GM12892 (cell line): ENCODE results near the gene DLGAP1.

Source experiments
- POLR2A ChIP-seq: IDR thresholded peaks from 2 replicates; pipeline ENCODE4 v1.6.1; 2011; ENCODE audit warnings: low read depth, low read length, control low read depth
- POLR2AphosphoS5 ChIP-seq: IDR thresholded peaks from 2 replicates; pipeline ENCODE4 v1.6.1; 2011; ENCODE audit warnings: low read depth, low read length, control low read depth
- TAF1 ChIP-seq: IDR thresholded peaks from 2 replicates; pipeline ENCODE4 v1.6.1; 2011; ENCODE audit warnings: low read depth, mild to moderate bottlenecking, control low read depth, low read length, borderline replicate concordance

DNA sequence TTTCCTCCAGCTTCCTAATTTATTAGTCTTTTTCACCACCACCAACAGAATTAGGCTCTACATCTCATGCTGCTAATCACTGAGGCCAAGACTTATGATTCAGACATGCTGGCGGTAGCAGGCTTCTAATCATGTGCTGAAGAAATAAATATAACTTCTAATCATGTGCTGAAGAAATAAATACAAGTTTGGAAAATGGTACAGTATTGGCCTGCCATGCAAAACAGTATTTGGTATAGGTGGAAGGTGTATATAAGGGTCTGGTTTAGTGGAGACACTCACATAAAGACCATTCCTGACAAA is 764.4 kb downstream of the DLGAP1 start:
- TF ChIP-seq POLR2A (no peak), POLR2AphosphoS5 (no peak), TAF1 (no peak)
